ENCODE results near the gene FAM111A. TPM values are rescaled to one million over a fixed set of nuclear protein-coding genes. Genes with fewer than 3 reads are reported as not detected.

FAM111A gene
- total and polyA plus RNA-seq, 12 donors, result 13.5 to 92.5 (median 31.4) TPM

DNA sequence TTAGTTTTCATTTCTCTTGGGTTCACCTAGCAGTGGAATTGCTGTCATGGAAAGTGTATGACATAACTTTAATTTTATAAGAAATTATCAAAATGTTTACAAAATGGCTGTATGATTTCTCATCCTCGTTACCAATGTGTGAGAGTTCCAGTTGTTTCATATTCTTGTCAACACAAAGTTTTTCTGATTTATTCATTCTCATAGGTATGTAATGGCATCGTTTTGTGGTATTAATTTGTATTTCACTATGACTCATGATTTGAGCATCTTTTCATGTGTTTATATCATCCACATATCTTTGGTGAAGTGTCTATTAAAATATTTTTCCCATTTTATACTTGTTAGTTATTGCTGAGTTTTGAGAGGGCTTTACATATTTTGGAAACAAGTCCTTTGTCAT, 30.2 kb upstream of the FAM111A start:
- no peaks in the 10 kb centered on the region for H3K27me3 ChIP-seq
- H3K27ac ChIP-seq, result no peak overlapping the region
- H3K9me3 ChIP-seq (replicated peaks in 1 of 3), result no peaks in the 10 kb centered on the region
- 80 to 94% (median 85%) methylated on average over 2 of the region's 2 CpGs for whole genome bisulfite sequencing, 4 donors
- TF ChIP-seq, protein P1, sequence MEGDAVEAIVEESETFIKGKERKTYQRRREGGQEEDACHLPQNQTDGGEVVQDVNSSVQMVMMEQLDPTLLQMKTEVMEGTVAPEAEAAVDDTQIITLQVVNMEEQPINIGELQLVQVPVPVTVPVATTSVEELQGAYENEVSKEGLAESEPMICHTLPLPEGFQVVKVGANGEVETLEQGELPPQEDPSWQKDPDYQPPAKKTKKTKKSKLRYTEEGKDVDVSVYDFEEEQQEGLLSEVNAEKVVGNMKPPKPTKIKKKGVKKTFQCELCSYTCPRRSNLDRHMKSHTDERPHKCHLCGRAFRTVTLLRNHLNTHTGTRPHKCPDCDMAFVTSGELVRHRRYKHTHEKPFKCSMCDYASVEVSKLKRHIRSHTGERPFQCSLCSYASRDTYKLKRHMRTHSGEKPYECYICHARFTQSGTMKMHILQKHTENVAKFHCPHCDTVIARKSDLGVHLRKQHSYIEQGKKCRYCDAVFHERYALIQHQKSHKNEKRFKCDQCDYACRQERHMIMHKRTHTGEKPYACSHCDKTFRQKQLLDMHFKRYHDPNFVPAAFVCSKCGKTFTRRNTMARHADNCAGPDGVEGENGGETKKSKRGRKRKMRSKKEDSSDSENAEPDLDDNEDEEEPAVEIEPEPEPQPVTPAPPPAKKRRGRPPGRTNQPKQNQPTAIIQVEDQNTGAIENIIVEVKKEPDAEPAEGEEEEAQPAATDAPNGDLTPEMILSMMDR (IDR thresholded peaks at IDR 0.05), result no peak
- no peak for TF ChIP-seq POLR2A (IDR thresholded peaks at IDR 0.05)
- no peak overlapping the region for H3K4me3 ChIP-seq
- intact Hi-C loops (cut with DNase I), result no loop called here
- H3K4me1 ChIP-seq (replicated peaks in 1 of 2), result no peaks in the 10 kb centered on the region
- DNase-seq, result no peak
- H3K36me3 ChIP-seq (replicated peaks in 1 of 2), result no peaks in the 10 kb centered on the region

DNA sequence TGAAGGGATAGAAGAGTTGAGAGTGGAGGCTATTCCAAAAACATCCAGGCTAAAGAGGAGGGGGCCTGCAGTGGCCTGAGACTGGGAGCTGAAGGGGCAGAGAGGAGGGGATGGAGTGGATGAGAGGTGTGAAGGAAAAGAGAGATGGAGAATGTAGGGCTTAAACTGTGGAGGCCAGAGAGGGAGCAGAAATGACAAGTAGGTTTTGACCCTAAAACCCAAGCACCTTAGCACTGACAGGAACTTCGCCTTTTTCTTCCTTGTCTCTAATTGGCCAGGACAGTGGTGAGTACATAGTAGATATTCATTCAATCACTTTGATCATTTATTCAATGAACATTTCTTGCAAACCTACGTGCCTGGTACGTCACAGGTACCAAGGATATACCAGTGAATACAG, 28.3 kb upstream of the FAM111A start:
- Histone ChIP-seq H3K4me1 (replicated peaks in 1 of 2) (no peaks in the 10 kb centered on the region), H3K4me3 (no peak overlapping the region), H3K27ac (no peak overlapping the region), H3K9me3 (replicated peaks in 1 of 3) (no peaks in the 10 kb centered on the region), H3K36me3 (replicated peaks in 1 of 2) (no peaks in the 10 kb centered on the region), H3K27me3 (no peaks in the 10 kb centered on the region)
- no peak for TF ChIP-seq POLR2A (IDR thresholded peaks at IDR 0.05)
- no peak for DNase-seq
- 91 to 99% (median 98%) methylated on average over 3 of the region's 3 CpGs for WGBS, 4 donors
- intact Hi-C loops (cut with DNase I), result no loop called here

DNA sequence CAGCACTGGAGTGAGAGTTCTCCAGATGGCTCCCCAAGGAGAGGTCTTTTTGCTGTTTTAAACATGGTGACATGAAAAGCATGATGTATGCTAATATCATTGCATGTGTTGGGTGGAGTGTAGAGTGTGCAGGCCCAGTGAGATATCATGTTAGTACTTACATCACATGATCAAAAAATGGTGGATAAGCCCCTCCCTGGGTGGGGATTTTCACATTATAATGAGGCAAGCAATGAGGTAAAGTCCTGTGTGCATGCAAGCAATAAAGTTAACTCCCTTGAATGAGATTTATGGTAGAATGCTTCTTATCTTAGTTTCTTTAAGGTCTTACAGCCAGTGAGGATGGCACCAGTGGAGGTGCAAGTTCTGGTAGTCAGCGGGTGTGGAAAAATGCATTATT, 27.1 kb upstream of the FAM111A start:
- TF ChIP-seq POLR2A (IDR thresholded peaks at IDR 0.05), result no peak
- TF ChIP-seq, protein P1 (IDR thresholded peaks at IDR 0.05), result no peak
- Histone ChIP-seq H3K9me3 (replicated peaks in 1 of 3) (no peaks in the 10 kb centered on the region), H3K27me3 (no peaks in the 10 kb centered on the region), H3K36me3 (replicated peaks in 1 of 2) (no peaks in the 10 kb centered on the region), H3K27ac (no peak overlapping the region), H3K4me1 (replicated peaks in 1 of 2) (no peaks in the 10 kb centered on the region), H3K4me3 (no peak overlapping the region)
- no peak for DNase-seq
- intact Hi-C loops (cut with DNase I), result no loop called here
- 95 to 100% (median 99%) methylated on average over 1 of the region's 1 CpG for WGBS, 4 donors

DNA sequence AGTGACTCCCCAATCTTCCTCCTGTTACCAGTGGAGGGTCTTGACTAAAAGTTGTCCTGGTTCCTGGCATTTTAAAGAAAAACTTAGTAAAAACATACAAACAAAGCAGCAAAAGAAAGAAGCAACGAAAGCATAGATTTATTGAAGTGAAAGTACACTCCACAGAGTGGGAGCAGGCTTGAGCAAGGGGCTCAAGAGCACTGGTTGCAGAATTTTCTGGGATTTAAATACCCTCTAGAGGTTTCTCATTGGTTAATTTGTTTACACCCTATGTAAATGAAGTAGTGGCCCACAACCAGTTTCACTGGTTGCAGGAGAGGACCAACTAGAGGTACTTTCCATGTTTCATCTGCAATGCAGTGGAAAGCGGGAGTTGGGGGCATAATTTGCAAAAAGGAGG, 24.9 kb upstream of the FAM111A start:
- Histone ChIP-seq H3K36me3 (replicated peaks in 1 of 2) (no peaks in the 10 kb centered on the region), H3K4me1 (replicated peaks in 1 of 2) (no peaks in the 10 kb centered on the region), H3K27ac (no peak overlapping the region), H3K4me3 (no peak overlapping the region), H3K27me3 (no peaks in the 10 kb centered on the region), H3K9me3 (replicated peaks in 1 of 3) (no peaks in the 10 kb centered on the region)
- no peak for DNase-seq
- intact Hi-C loops (cut with DNase I), result no loop called here
- TF ChIP-seq, protein P1 (IDR thresholded peaks at IDR 0.05), result no peak
- TF ChIP-seq POLR2A (IDR thresholded peaks at IDR 0.05), result no peak
- 92 to 99% (median 95%) methylated on average over 2 of the region's 2 CpGs for WGBS, 4 donors

DNA sequence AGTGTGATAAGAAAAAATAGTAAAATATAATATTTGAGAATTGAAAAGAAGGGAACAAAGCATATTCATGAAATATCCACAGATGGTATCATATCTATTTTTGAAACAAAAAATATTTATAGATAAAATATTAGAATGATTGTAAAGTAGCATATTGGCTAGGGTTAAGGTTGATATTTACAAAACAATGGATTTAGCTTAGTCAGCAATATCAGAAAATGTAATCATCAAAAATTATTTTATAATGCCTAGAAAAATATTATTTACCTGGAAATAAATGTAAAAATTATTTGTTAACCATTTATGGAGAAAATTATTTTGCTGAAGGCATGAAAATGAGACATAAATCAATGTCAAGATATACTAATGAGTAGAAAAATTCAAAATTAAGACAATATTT, 22.8 kb upstream of the FAM111A start:
- no peaks in the 10 kb centered on the region for H3K9me3 ChIP-seq (replicated peaks in 1 of 3)
- intact Hi-C loops (cut with DNase I), result no loop called here

More for the DNA sequence above, 22.8 kb upstream of the FAM111A start:
- no peak for DNase-seq
- TF ChIP-seq POLR2A (IDR thresholded peaks at IDR 0.05), result no peak
- TF ChIP-seq, protein P1 (IDR thresholded peaks at IDR 0.05), result no peak
- Histone ChIP-seq H3K27ac (no peak overlapping the region), H3K36me3 (replicated peaks in 1 of 2) (no peaks in the 10 kb centered on the region), H3K4me1 (replicated peaks in 1 of 2) (no peaks in the 10 kb centered on the region), H3K27me3 (no peaks in the 10 kb centered on the region), H3K4me3 (no peak overlapping the region)

Measured in adrenal gland (tissue), 12 donors.